A549 treated with dexamethasone at 1 μM for 4 hours (cell line): ENCODE results near the gene CNMD. TPM values are rescaled to one million over a fixed set of nuclear protein-coding genes. Genes with fewer than 3 reads are reported as not detected.

Experiments
- total RNA-seq: library from RNA; stranded (reverse); fragments of 200-300 nt; extraction: Qiagen RNA extraction; gene quantifications from 5 replicates; pipeline ENCODE4 v1.2.3, GENCODE V29; 2022

The CNMD gene
- not detected in 5 replicates for total RNA-seq

GRCh38 chr13:52739468-52740071 is at the start of gene CNMD:
Gene CNMD (minus strand): TSS chr13:52739820. CDS start chr13:52739701, 119 bp downstream.

Other genes with a start within 250 kb of the CNMD start
- gene HNRNPA1L2, start 97.4 kb downstream of the CNMD start, total RNA-seq: 4.8 to 8.4 TPM (median 6.1 TPM) in 5 replicates
- gene SUGT1, start 87.0 kb downstream of the CNMD start, total RNA-seq: 38.0 to 45.1 TPM (median 42.2 TPM) in 5 replicates
- gene PCDH8, start 108.8 kb upstream of the CNMD start, total RNA-seq: not detected in 5 replicates